K562 (cell line): ENCODE measurements around the gene HDAC7. TPM values are rescaled to one million over a fixed set of nuclear protein-coding genes. Genes with fewer than 3 reads are reported as not detected.
"Not testable (repeated sequence)": the region's sequence is repeated elsewhere in the genome, so short reads cannot be mapped to it uniquely, and the experiment has no call there.

Source experiments
- ATAC-seq: fragments of 200-7000 bp; cut with Tn5 transposase; 3 replicates; pipeline ENCODE4 v1.9.1; 2020; ENCODE audit warnings: moderate library complexity
- BruUV-seq: library from RNA; stranded (reverse); fragments of 400-500 nt; replicated peaks from 2 replicates; lab custom pipeline; 2021; lab: Mats Ljungman, UMichigan
- CTCF ChIA-PET: fragments of 300-600 bp; formaldehyde crosslinking; extraction: SDS; loops from one replicate; lab custom pipeline; 2021; ENCODE audit warnings: low intra/inter-chr PET ratio; lab: Yijun Ruan, JAX
- POLR2A ChIA-PET: fragments of 300-600, 350-650 bp; sonication (Branson Sonifier 250); formaldehyde crosslinking; extraction: SDS; loops from one replicate; lab custom pipeline; 2021; ENCODE audit warnings: antibody characterized with exemption, inconsistent platforms; lab: Yijun Ruan, JAX
- DNase-seq, 4 experiments: peaks; one replicate each; pipeline versions ENCODE4 v3.0.0 to v3.0.0-alpha.2; 2011 to 2018; ENCODE audit warnings: low spot score in 3 of 4, mixed read lengths in 3 of 4; ENCODE audit errors: extremely low read depth in 1 of 4
- FAIRE-seq: peaks from 2 replicates; lab custom pipeline; 2011; peaks lifted over from hg19 to GRCh38; lab: Jason Lieb, UNC
- H2AFZ ChIP-seq: 2 replicates; pipeline ENCODE4 v1.6.0; 2011; ENCODE audit warnings: low read depth, low read length, control low read depth, inconsistent platforms
- H3K27ac ChIP-seq: fragments of 200-600 bp; 3 replicates; pipeline ENCODE4 v1.8.0; 2011; ENCODE audit warnings: low read depth, mild to moderate bottlenecking, control low read depth, inconsistent platforms, low read length, moderate library complexity, mixed read lengths; ENCODE audit errors: extremely low read depth
- H3K27me3 ChIP-seq, 2 experiments: fragments of 300-600 bp in 1 of 2; 2 replicates in 1 of 2; 3 replicates in 1 of 2; pipeline versions ENCODE4 v1.6.0 to v1.8.0; 2011; ENCODE audit warnings: inconsistent platforms in 2 of 2, low read length in 2 of 2, mild to moderate bottlenecking in 1 of 2, mixed read lengths in 1 of 2, moderate library complexity in 1 of 2; ENCODE audit not compliant: control insufficient read depth in 2 of 2, insufficient read depth in 2 of 2
- H3K36me3 ChIP-seq: fragments of 300-600 bp; 3 replicates; pipeline ENCODE4 v1.8.0; 2011; ENCODE audit warnings: mild to moderate bottlenecking, low read length, inconsistent platforms; ENCODE audit not compliant: control insufficient read depth, insufficient read depth
- H3K4me1 ChIP-seq, 2 experiments: fragments of 200-600 bp in 1 of 2; replicated peaks in 1 of 2; 2 replicates in 1 of 2; 3 replicates in 1 of 2; pipeline versions ENCODE4 v1.5.1 to v1.8.0; 2011; ENCODE audit warnings: inconsistent platforms in 2 of 2, low read length in 2 of 2, mild to moderate bottlenecking in 1 of 2, mixed read lengths in 1 of 2, moderate library complexity in 1 of 2; ENCODE audit not compliant: control insufficient read depth in 2 of 2, insufficient read depth in 2 of 2
- H3K4me2 ChIP-seq: 2 replicates; pipeline ENCODE4 v1.6.1; 2011; ENCODE audit warnings: low read length, control low read depth, inconsistent platforms, mixed read lengths; ENCODE audit not compliant: insufficient read depth
- H3K4me3 ChIP-seq: fragments of 200-600 bp; sonication (generic), shearing (Covaris generic); 2 replicates; pipeline ENCODE4 v1.5.1; 2016; ENCODE audit warnings: control low read depth, inconsistent platforms
- H3K79me2 ChIP-seq: fragments of 200-600 bp; 3 replicates; pipeline ENCODE4 v1.8.0; 2011; ENCODE audit warnings: low read length, inconsistent platforms; ENCODE audit not compliant: control insufficient read depth, insufficient read depth
- H3K9ac ChIP-seq, 2 experiments: 2 replicates each; pipeline versions ENCODE4 v1.6.0 to v1.6.1; 2011; ENCODE audit warnings: low read depth in 2 of 2, low read length in 2 of 2, control low read depth in 1 of 2, inconsistent platforms in 1 of 2, mild to moderate bottlenecking in 1 of 2, mixed read lengths in 1 of 2; ENCODE audit not compliant: insufficient read depth in 1 of 2
- H3K9me1 ChIP-seq: one replicate; pipeline ENCODE4 v1.6.0; 2011; ENCODE audit warnings: inconsistent platforms, mild to moderate bottlenecking, low read length, moderate library complexity; ENCODE audit not compliant: control insufficient read depth, insufficient read depth
- H3K9me3 ChIP-seq: replicated peaks from 2 replicates; pipeline ENCODE4 v1.5.1; 2011; ENCODE audit warnings: low read depth, low read length, inconsistent platforms; ENCODE audit not compliant: control insufficient read depth, insufficient read depth
- H4K20me1 ChIP-seq: replicated peaks from 2 replicates; pipeline ENCODE4 v1.6.1; 2011; ENCODE audit warnings: low read length, inconsistent platforms, mixed read lengths; ENCODE audit not compliant: control insufficient read depth, insufficient read depth
- ARHGAP35 ChIP-seq: fragments of 450-650 bp; IDR thresholded peaks from 2 replicates; pipeline ENCODE4 v1.6.1; 2018; ENCODE audit not compliant: partially characterized antibody
- ARNT ChIP-seq, 2 experiments: fragments of 450-650 bp; IDR thresholded peaks; 2 replicates each; pipeline ENCODE4 v1.6.1; 2016; ENCODE audit warnings: mild to moderate bottlenecking in 1 of 2
- CBX3 ChIP-seq, 2 experiments: IDR thresholded peaks; 1 replicate in 1 of 2; 2 replicates in 1 of 2; pipeline ENCODE4 v1.6.1; 2012; ENCODE audit warnings: inconsistent platforms in 2 of 2, low read length in 2 of 2, borderline replicate concordance in 1 of 2, control low read depth in 1 of 2
- CEBPB ChIP-seq: fragments of 450-650 bp; IDR thresholded peaks from 2 replicates; pipeline ENCODE4 v1.6.1; 2016; ENCODE audit warnings: missing genetic modification characterization, missing compliant biosample characterization
- FOSL1 ChIP-seq: fragments of 200-800 bp; sonication (Bioruptor generic); conservative IDR thresholded peaks from 2 replicates; pipeline ENCODE4 v1.6.1; 2016; ENCODE audit warnings: missing genetic modification characterization, missing compliant biosample characterization
- RBFOX2 ChIP-seq: fragments of 200-400 bp; formaldehyde crosslinking; IDR thresholded peaks from 2 replicates; pipeline ENCODE4 v1.6.1; 2017; ENCODE audit warnings: low read depth, mild to moderate bottlenecking, low read length, moderate library complexity
- ZNF316 ChIP-seq: fragments of 450-650 bp; IDR thresholded peaks from 2 replicates; pipeline ENCODE4 v1.6.1; 2016
- WGBS: fragments of 100-300 bp; shearing (Covaris generic); methylation state at CpG from one replicate; pipeline ENCODE4 v1.1.6; 2016; ENCODE audit warnings: low coverage, mixed read lengths; ENCODE audit not compliant: insufficient coverage; ENCODE audit errors: missing lambda C conversion rate; 5-methylcytosine and 5-hydroxymethylcytosine counted together
- in situ Hi-C: fragments of 300-500 bp; cut with MboI; formaldehyde crosslinking; loops from 4 replicates; pipeline ENCODE4 v1.15.0; 2018; ENCODE audit warnings: inconsistent platforms, mixed read lengths
- intact Hi-C: fragments of 100-400 bp; cut with micrococcal nuclease; formaldehyde crosslinking; loops from 2 replicates; pipeline ENCODE4 v1.14.2; 2022
- polyA plus RNA-seq, 8 experiments: library from polyadenylated mRNA; depleted of rRNA in 4 of 8; stranded (reverse) in 5 of 8; unstranded in 3 of 8; fragments of >200 nt; fragmentation: Nextera tagmentation in 2 of 8; fragmentation: Illumina TruSeq in 1 of 8; extraction: Ambion mirVana in 2 of 8; extraction: Trizol in 1 of 8; gene quantifications; 2 replicates each; pipeline versions ENCODE4 v1.2.1 to v1.2.3, GENCODE V29; 2011 to 2014; ENCODE audit warnings: inconsistent platforms in 1 of 8, missing spikeins in 1 of 8
- total RNA-seq, 7 experiments: library from RNA; depleted of rRNA in 6 of 7; stranded (reverse); fragments of >200 nt in 6 of 7; fragmentation: Illumina TruSeq in 2 of 7; extraction: Trizol in 2 of 7; gene quantifications; 2 replicates each; pipeline versions ENCODE4 v1.2.1 to v1.2.3, GENCODE V29; 2011 to 2021; ENCODE audit warnings: low replicate concordance in 1 of 7

The HDAC7 gene
- total and polyA plus RNA-seq, 9 of the 15 experiments (the other 6 are each of a cell fraction or from before 2014, with no cell fraction given): 2.5 to 129 (median 31.1) TPM

GRCh38 chr12:47815447-47815846 is 4.3 kb downstream of the HDAC7 start:
- Histone ChIP-seq H3K79me2 (peaks cover 97% of the 10 kb centered on the region), H3K4me1 (peaks cover 63 to 74% of the 10 kb centered on the region in 2 experiments), H3K36me3 (peaks cover 59% of the 10 kb centered on the region)
- H3K9ac ChIP-seq, DNase-seq, H3K4me2 ChIP-seq, POLR2A ChIA-PET, H3K9me1 ChIP-seq, CTCF ChIA-PET, in situ Hi-C loops, FAIRE-seq, H3K27ac ChIP-seq, H2AFZ ChIP-seq, H3K27me3 ChIP-seq, ATAC-seq, H3K9me3 ChIP-seq, H3K4me3 ChIP-seq, intact Hi-C loops, H4K20me1 ChIP-seq: not testable (repeated sequence)
- TF ChIP-seq CEBPB: peak; percentile 67
- TSS peak; percentile 7 for BruUV-seq
- 93% methylated on average over 5 of the region's 5 CpGs for WGBS

GRCh38 chr12:47814539-47815170 is 5.0 kb downstream of the HDAC7 start:
- H4K20me1 ChIP-seq: no peaks in the 10 kb centered on the region; the same call in 1 of the 2 replicates
- no peak for DNase-seq
- no TSS peak for BruUV-seq
- peaks cover 66 to 67% of the 10 kb centered on the region in 2 experiments for H3K4me1 ChIP-seq
- WGBS: 75% methylated on average over 3 of the region's 3 CpGs
- no peaks in the 10 kb centered on the region for H3K27me3 ChIP-seq
- peak overlapping the region; percentile 91 for H3K4me2 ChIP-seq
- H3K36me3 ChIP-seq: peaks cover 63% of the 10 kb centered on the region
- FAIRE-seq: no peak
- H3K79me2 ChIP-seq: peaks cover 99% of the 10 kb centered on the region
- POLR2A ChIA-PET: interaction anchor here (0.8 to 3.5 kb wide), 6 partner anchors 8 to 25 kb away, joined by 3 to 11 read pairs (median 6); no protein-coding TSS in a partner anchor
- H3K9me3 ChIP-seq: no peaks in the 10 kb centered on the region
- TF ChIP-seq CBX3 (IDR thresholded peaks at IDR 0.05; ENCODE audit: borderline replicate concordance in 1 of 2, low read length in 2 of 2): 0 out of 3 replicates have a peak, but pooled peaks of 1 of the 2 experiments have one; percentile 21
- no peak for TF ChIP-seq FOSL1 (tag)
- TF ChIP-seq ZNF316: peak; percentile 52
- 0 out of 2 replicates have a peak, but pooled peaks have one; percentile 1 for TF ChIP-seq RBFOX2
- no peak for TF ChIP-seq ARNT (IDR thresholded peaks at IDR 0.05)
- TF ChIP-seq ARHGAP35: no peak
- H3K9ac ChIP-seq: peak overlapping the region in 1 of 2 experiments; percentile 93; a peak in 1 of 4 replicates
- CTCF ChIA-PET: no interaction called here
- intact Hi-C loops (no loop called here), in situ Hi-C loops (no loop called here)
- no peak overlapping the region for H2AFZ ChIP-seq
- ATAC-seq: no peak
- no peaks in the 10 kb centered on the region for H3K9me1 ChIP-seq
- peak overlapping the region; percentile 91; the same call in 2 of the 3 replicates for H3K27ac ChIP-seq
- H3K4me3 ChIP-seq: no peak overlapping the region
